ENCODE results near the gene GALNT14. TPM values are rescaled to one million over a fixed set of nuclear protein-coding genes. Genes with fewer than 3 reads are reported as not detected.

Gene GALNT14
- total and polyA plus RNA-seq, 10 of the 15 experiments (the other 5 are each of a cell fraction or from before 2014, with no cell fraction given) = 3.7 to 17.8 (median 6.0) TPM

GRCh38 chr2:31170071-31170698, 31.9 kb upstream of the GALNT14 start:
- POLR2A ChIA-PET = interaction anchor here (1.0 kb wide), 1 partner anchor 270 kb away, joined by 3 read pairs; no protein-coding TSS in a partner anchor
- H3K36me3 ChIP-seq (ENCODE audit: control insufficient read depth in 2 of 2, insufficient read depth in 2 of 2, low read length in 1 of 2) = no peaks in the 10 kb centered on the region
- WGBS (ENCODE audit: insufficient coverage, insufficient replicate concordance, low lambda C conversion rate, missing lambda C conversion rate) = 0% methylated on average over 4 of the region's 4 CpGs
- RAD21 ChIA-PET (ENCODE audit: unreplicated experiment) = interaction anchor here (0.6 to 5.8 kb wide), 26 partner anchors 10 to 1020 kb away, joined by 3 to 103 read pairs (median 5); partner anchors contain the start of genes CAPN14 and GALNT14
- no peaks in the 10 kb centered on the region for H3K9me3 ChIP-seq (replicated peaks; ENCODE audit: control insufficient read depth, insufficient read depth, low read length)
- no peaks in the 10 kb centered on the region for H3K4me1 ChIP-seq (ENCODE audit: control insufficient read depth, insufficient read depth, low read length)
- H3K4me2 ChIP-seq (ENCODE audit: control insufficient read depth, insufficient read depth) = no peak overlapping the region
- FAIRE-seq (peak; percentile 86), DNase-seq (ENCODE audit: low read depth, low spot score) (peak; percentile 21), ATAC-seq (peak; percentile 94)
- H3K79me2 ChIP-seq (ENCODE audit: control insufficient read depth, insufficient read depth, low read length) = no peaks in the 10 kb centered on the region
- no peak overlapping the region for H3K27ac ChIP-seq (ENCODE audit: control insufficient read depth, insufficient read depth)
- CTCF ChIA-PET = interaction anchor here (0.6 to 9.0 kb wide), 55 partner anchors 9 to 1021 kb away, joined by 3 to 165 read pairs (median 4); partner anchors contain the start of genes EHD3 and GALNT14
- no peak overlapping the region for H3K4me3 ChIP-seq
- intact Hi-C loops (cut with micrococcal nuclease; ENCODE audit: unreplicated experiment) (loop anchor here (1.0 to 5.0 kb wide), 4 partner anchors 87 to 456 kb away; no protein-coding TSS in a partner anchor), in situ Hi-C loops (cut with MboI) (loop anchor here (25.0 kb wide), 1 partner anchor 1008 kb away; no protein-coding TSS in a partner anchor)
- no TSS peak for BruUV-seq (replicated peaks)
- H4K20me1 ChIP-seq (ENCODE audit: control insufficient read depth, insufficient read depth) = no peaks in the 10 kb centered on the region
- no peak overlapping the region for H2AFZ ChIP-seq (ENCODE audit: control insufficient read depth, low read depth, low read length)
- SMC1A ChIA-PET (ENCODE audit: uncharacterized antibody, unreplicated experiment) = interaction anchor here (0.6 to 6.3 kb wide), 37 partner anchors 8 to 1005 kb away, joined by 3 to 71 read pairs (median 4); partner anchors contain the start of genes CAPN14 and GALNT14
- no peaks in the 10 kb centered on the region for H3K27me3 ChIP-seq (replicated peaks in 1 of 2; ENCODE audit: control insufficient read depth in 2 of 2, insufficient read depth in 2 of 2, low read length in 1 of 2)
- H3K9ac ChIP-seq (ENCODE audit: control insufficient read depth, insufficient read depth, low read length) = no peak overlapping the region
- TF ChIP-seq BHLHE40 (IDR thresholded peaks at IDR 0.05; ENCODE audit: borderline replicate concordance in 1 of 2, low read depth in 2 of 2, low read length in 1 of 2) = no peak
- no peak for TF ChIP-seq EP300 (IDR thresholded peaks at IDR 0.05; ENCODE audit: borderline replicate concordance in 1 of 2, control insufficient read depth in 1 of 2, low read depth in 2 of 2, low read length in 2 of 2)
- TF ChIP-seq RELB (IDR thresholded peaks at IDR 0.05; ENCODE audit: low read depth) = no peak
- TF ChIP-seq YY1 (IDR thresholded peaks at IDR 0.05; ENCODE audit: low read depth, low read length) = 0 out of 2 replicates have a peak, but pooled peaks have one; percentile 53
- no peak for TF ChIP-seq POLR2AphosphoS5 (IDR thresholded peaks at IDR 0.05; ENCODE audit: low read length)
- peak; percentile 93 to 97 (median 95) for TF ChIP-seq CTCF (IDR thresholded peaks at IDR 0.05 in 2 of 3, conservative IDR thresholded peaks at IDR 0.05 in 1 of 3; ENCODE audit: control insufficient read depth in 2 of 3, extremely low read depth in 1 of 3, insufficient read depth in 1 of 3, low read depth in 3 of 3, low read length in 3 of 3)
- no peak for TF ChIP-seq CHD2 (IDR thresholded peaks at IDR 0.05; ENCODE audit: borderline replicate concordance, low read depth, low read length)
- peak; percentile 85 for TF ChIP-seq RAD21 (IDR thresholded peaks at IDR 0.05; ENCODE audit: insufficient read depth, low read depth, low read length)
- no peak for TF ChIP-seq ZNF384 (IDR thresholded peaks at IDR 0.05; ENCODE audit: borderline replicate concordance, low read depth, low read length)
- TF ChIP-seq BCLAF1 (IDR thresholded peaks at IDR 0.05) = no peak
- 0 out of 2 replicates have a peak, but pooled peaks have one; percentile 66 for TF ChIP-seq WRNIP1 (IDR thresholded peaks at IDR 0.05; ENCODE audit: borderline replicate concordance, low read depth, low read length)
- TF ChIP-seq BCL11A (IDR thresholded peaks at IDR 0.05; ENCODE audit: low read depth, low read length) = no peak
- no peak for TF ChIP-seq KLF5 (IDR thresholded peaks at IDR 0.05; ENCODE audit: partially characterized antibody)
- TF ChIP-seq RCOR1 (conservative IDR thresholded peaks at IDR 0.05; ENCODE audit: low read depth, low read length) = no peak
- peak; percentile 86 for TF ChIP-seq RUNX3 (IDR thresholded peaks at IDR 0.05; ENCODE audit: low read length)
